HepG2 (cell line): ENCODE measurements around the gene NABP1. TPM values are rescaled to one million over a fixed set of nuclear protein-coding genes. Genes with fewer than 3 reads are reported as not detected.

Experiments
- ATAC-seq: fragments of 200-7000 bp; cut with Tn5 transposase; 3 replicates; pipeline ENCODE4 v1.9.1; 2020; ENCODE audit warnings: mild to moderate bottlenecking, moderate library complexity
- BruUV-seq: library from RNA; stranded (reverse); fragments of 400-500 nt; replicated peaks from 2 replicates; lab custom pipeline; 2021; lab: Mats Ljungman, UMichigan
- CTCF ChIA-PET: fragments of 300-600 bp; formaldehyde crosslinking; extraction: SDS; loops from one replicate; lab custom pipeline; 2021; ENCODE audit warnings: low total read pairs, inconsistent platforms, low intra/inter-chr PET ratio; lab: Yijun Ruan, JAX
- POLR2A ChIA-PET: fragments of 350-600 bp; sonication (Branson Sonifier 250); formaldehyde crosslinking; loops from one replicate; lab custom pipeline; 2020; ENCODE audit warnings: antibody characterized with exemption, inconsistent platforms; lab: Yijun Ruan, JAX
- DNase-seq: peaks from one replicate; pipeline ENCODE4 v3.0.0-alpha.2; 2015; ENCODE audit warnings: low spot score
- FAIRE-seq: peaks from 3 replicates; lab custom pipeline; 2011; peaks lifted over from hg19 to GRCh38; lab: Jason Lieb, UNC
- H2AFZ ChIP-seq: one replicate; pipeline ENCODE4 v1.6.1; 2011; ENCODE audit warnings: low read length, inconsistent platforms
- H3K27ac ChIP-seq: fragments of 300-600 bp; 3 replicates; pipeline ENCODE4 v1.8.0; 2011; ENCODE audit warnings: mixed run types, mild to moderate bottlenecking, mixed read lengths, low read length, inconsistent platforms; ENCODE audit not compliant: insufficient read depth; ENCODE audit errors: extremely low read length
- H3K27me3 ChIP-seq, 2 experiments: fragments of 200-600 bp in 1 of 2; 2 replicates in 1 of 2; 3 replicates in 1 of 2; pipeline versions ENCODE4 v1.6.0 to v1.8.0; 2011; ENCODE audit warnings: low read length in 2 of 2, mild to moderate bottlenecking in 2 of 2, moderate library complexity in 2 of 2, inconsistent platforms in 1 of 2; ENCODE audit not compliant: insufficient read depth in 2 of 2, control insufficient read depth in 1 of 2
- H3K36me3 ChIP-seq, 2 experiments: fragments of 200-600 bp in 1 of 2; replicated peaks in 1 of 2; 2 replicates in 1 of 2; 3 replicates in 1 of 2; pipeline versions ENCODE4 v1.5.1 to v1.8.0; 2011; ENCODE audit warnings: low read length in 2 of 2, inconsistent platforms in 1 of 2; ENCODE audit not compliant: insufficient read depth in 2 of 2, control insufficient read depth in 1 of 2
- H3K4me1 ChIP-seq: 2 replicates; pipeline ENCODE4 v1.5.1; 2012; ENCODE audit warnings: low read length, inconsistent platforms; ENCODE audit not compliant: insufficient read depth
- H3K4me2 ChIP-seq: 2 replicates; pipeline ENCODE4 v1.6.0; 2011; ENCODE audit warnings: low read depth, low read length, inconsistent platforms
- H3K4me3 ChIP-seq, 3 experiments: fragments of 200-600 bp in 1 of 3; sonication (generic), shearing (Covaris generic) in 1 of 3; replicated peaks in 1 of 3; 2 replicates each; pipeline ENCODE4 v1.5.1; 2011 to 2016; ENCODE audit warnings: low read length in 3 of 3, inconsistent platforms in 2 of 3, low read depth in 2 of 3, mild to moderate bottlenecking in 2 of 3, control low read depth in 1 of 3, mixed read lengths in 1 of 3; ENCODE audit not compliant: insufficient read depth in 1 of 3
- H3K79me2 ChIP-seq: one replicate; pipeline ENCODE4 v1.6.1; 2011; ENCODE audit warnings: low read length, inconsistent platforms; ENCODE audit not compliant: insufficient read depth
- H3K9ac ChIP-seq: 2 replicates; pipeline ENCODE4 v1.6.0; 2011; ENCODE audit warnings: mild to moderate bottlenecking, low read depth, low read length, inconsistent platforms; ENCODE audit not compliant: insufficient read depth
- H3K9me3 ChIP-seq: 2 replicates; pipeline ENCODE4 v1.5.1; 2012; ENCODE audit warnings: mild to moderate bottlenecking, low read length
- H4K20me1 ChIP-seq: 2 replicates; pipeline ENCODE4 v1.6.0; 2011; ENCODE audit warnings: inconsistent platforms, mild to moderate bottlenecking, low read length, moderate library complexity; ENCODE audit not compliant: insufficient read depth
- ARNT2 ChIP-seq: sonication (generic); formaldehyde crosslinking; IDR thresholded peaks from 2 replicates; pipeline ENCODE4 v1.8.0; 2022; ENCODE audit warnings: mild to moderate bottlenecking, low read depth, missing genetic modification reagents, moderate library complexity
- ASH2L ChIP-seq: fragments of 300-600, 200-600 bp; sonication (generic); IDR thresholded peaks from 2 replicates; pipeline ENCODE4 v1.7.0; 2017; ENCODE audit warnings: low read depth, mild to moderate bottlenecking, moderate library complexity, mixed read lengths, low read length; ENCODE audit not compliant: insufficient read length
- ATF2 ChIP-seq: sonication (generic); formaldehyde crosslinking; IDR thresholded peaks from 2 replicates; pipeline ENCODE4 v1.4.0; 2020; ENCODE audit warnings: missing genetic modification reagents
- CTCF ChIP-seq: sonication (generic); formaldehyde crosslinking; IDR thresholded peaks from 2 replicates; pipeline ENCODE4 v1.5.0; 2020; ENCODE audit warnings: mild to moderate bottlenecking, missing genetic modification reagents, moderate library complexity
- ESRRA ChIP-seq: sonication (generic); formaldehyde crosslinking; IDR thresholded peaks from 2 replicates; pipeline ENCODE4 v1.5.1; 2020; ENCODE audit warnings: mild to moderate bottlenecking, low read depth, missing genetic modification reagents
- HMG20B ChIP-seq: conservative IDR thresholded peaks from 2 replicates; pipeline ENCODE4 v1.6.1; 2016; ENCODE audit warnings: missing genetic modification reagents, missing compliant biosample characterization
- IRX3 ChIP-seq: sonication (generic); formaldehyde crosslinking; IDR thresholded peaks from 2 replicates; pipeline ENCODE4 v1.8.1; 2023; ENCODE audit warnings: mild to moderate bottlenecking, low read depth, missing genetic modification reagents, borderline replicate concordance
- KAT8 ChIP-seq: IDR thresholded peaks from 2 replicates; pipeline ENCODE4 v1.6.1; 2016; ENCODE audit warnings: missing genetic modification reagents, missing compliant biosample characterization
- NCOR1 ChIP-seq: fragments of 200-600 bp; sonication (generic); IDR thresholded peaks from 2 replicates; pipeline ENCODE4 v1.7.0; 2017; ENCODE audit warnings: antibody characterized with exemption, low read length, borderline replicate concordance
- NR3C1 ChIP-seq: sonication (generic); formaldehyde crosslinking; IDR thresholded peaks from 2 replicates; pipeline ENCODE4 v1.4.0; 2020; ENCODE audit warnings: missing genetic modification reagents
- PRDM10 ChIP-seq: sonication (generic); formaldehyde crosslinking; IDR thresholded peaks from 2 replicates; pipeline ENCODE4 v1.4.0; 2020; ENCODE audit warnings: low read depth, missing genetic modification reagents
- TEF ChIP-seq: sonication (generic); formaldehyde crosslinking; IDR thresholded peaks from 2 replicates; pipeline ENCODE4 v1.5.0; 2020; ENCODE audit warnings: missing genetic modification reagents
- THAP7 ChIP-seq: sonication (generic); formaldehyde crosslinking; IDR thresholded peaks from 2 replicates; pipeline ENCODE4 v1.8.1; 2023; ENCODE audit warnings: mild to moderate bottlenecking, missing genetic modification reagents
- ZFP36 ChIP-seq: fragments of 150-350 bp; IDR thresholded peaks from 2 replicates; pipeline ENCODE4 v1.6.1; 2018; ENCODE audit warnings: borderline replicate concordance, low read length, low read depth; ENCODE audit not compliant: partially characterized antibody
- ZFP36L2 ChIP-seq: sonication (generic); formaldehyde crosslinking; IDR thresholded peaks from 2 replicates; pipeline ENCODE4 v1.4.0; 2020; ENCODE audit warnings: missing genetic modification reagents
- ZNF256 ChIP-seq: sonication (generic); formaldehyde crosslinking; conservative IDR thresholded peaks from 2 replicates; pipeline ENCODE4 v1.4.0; 2020; ENCODE audit warnings: missing genetic modification reagents
- ZNF331 ChIP-seq: sonication (generic); formaldehyde crosslinking; IDR thresholded peaks from 2 replicates; pipeline ENCODE4 v1.4.0; 2020; ENCODE audit warnings: missing genetic modification reagents
- in situ Hi-C: cut with HindIII; loops from 2 replicates; pipeline ENCODE4 v1.10.0; 2017; ENCODE audit warnings: low pct_unique_long_range_greater_than_20kb; ENCODE audit not compliant: extremely low pct_ligation_motif_present
- intact Hi-C: fragments of 100-400 bp; cut with micrococcal nuclease; formaldehyde crosslinking; loops from one replicate; pipeline ENCODE4 v1.10.0; 2022; ENCODE audit not compliant: unreplicated experiment
- polyA plus RNA-seq, 8 experiments: library from polyadenylated mRNA; depleted of rRNA in 3 of 8; stranded (reverse) in 7 of 8; unstranded in 1 of 8; fragments of >200 nt; fragmentation: Illumina TruSeq in 4 of 8; extraction: Trizol in 4 of 8; gene quantifications; 2 replicates each; pipeline versions ENCODE4 v1.2.1 to v1.2.3, GENCODE V29; 2011 to 2016; ENCODE audit warnings: low read depth in 4 of 8, missing spikeins in 1 of 8, mixed read lengths in 1 of 8; ENCODE audit not compliant: insufficient read depth in 1 of 8
- total RNA-seq, 5 experiments: library from RNA; depleted of rRNA; stranded (reverse); fragments of >200 nt; fragmentation: Illumina TruSeq; extraction: Trizol; gene quantifications; 2 replicates each; pipeline ENCODE4 v1.2.3, GENCODE V29; 2016; ENCODE audit warnings: low read depth in 1 of 5

Gene NABP1
- total and polyA plus RNA-seq, 2 of the 13 experiments (the other 11 are each of a cell fraction or from before 2014, with no cell fraction given) = 14.9 to 19.8 TPM

GRCh38 chr2:191657977-191658376 is 20.0 kb upstream of the NABP1 start (continued):
- no peak for TF ChIP-seq PRDM10 (CRISPR knock-in tag)
- no peak for TF ChIP-seq ARNT2 (CRISPR knock-in tag)
- TF ChIP-seq ZFP36L2 (CRISPR knock-in tag) = no peak
- TF ChIP-seq ZFP36 = no peak
- TF ChIP-seq ASH2L = no peak
- no peak for TF ChIP-seq HMG20B (CRISPR knock-in tag)

- intact Hi-C loops = no loop called here
- H3K4me2 ChIP-seq = no peak overlapping the region
- in situ Hi-C loops = no loop called here
- no peak overlapping the region for H3K9ac ChIP-seq
- CTCF ChIA-PET = no interaction called here
- no TSS peak for BruUV-seq
- no peaks in the 10 kb centered on the region for H3K27me3 ChIP-seq
- no peak overlapping the region for H3K4me3 ChIP-seq
- H2AFZ ChIP-seq = no peak overlapping the region
- POLR2A ChIA-PET = no interaction called here
- no peaks in the 10 kb centered on the region for H3K79me2 ChIP-seq
- no peak for DNase-seq
- H3K9me3 ChIP-seq = no peaks in the 10 kb centered on the region
- H4K20me1 ChIP-seq = no peaks in the 10 kb centered on the region
- no peak for ATAC-seq
- no peak for FAIRE-seq
- H3K4me1 ChIP-seq = peaks cover 14% of the 10 kb centered on the region
- no peaks in the 10 kb centered on the region for H3K36me3 ChIP-seq
- H3K27ac ChIP-seq = no peak overlapping the region
- TF ChIP-seq ATF2 (CRISPR knock-in tag) (no peak), KAT8 (CRISPR knock-in tag) (no peak), NR3C1 (no peak), ZNF331 (no peak), TEF (no peak), ESRRA (no peak), IRX3 (CRISPR knock-in tag) (no peak), THAP7 (no peak), CTCF (CRISPR knock-in tag) (no peak), ZNF256 (no peak), NCOR1 (no peak)
Measured at GRCh38 chr2:191659198-191659597, 18.7 kb upstream of the NABP1 start.
